ENCODE data around the gene RPS6KA2.

Gene RPS6KA2

DNA sequence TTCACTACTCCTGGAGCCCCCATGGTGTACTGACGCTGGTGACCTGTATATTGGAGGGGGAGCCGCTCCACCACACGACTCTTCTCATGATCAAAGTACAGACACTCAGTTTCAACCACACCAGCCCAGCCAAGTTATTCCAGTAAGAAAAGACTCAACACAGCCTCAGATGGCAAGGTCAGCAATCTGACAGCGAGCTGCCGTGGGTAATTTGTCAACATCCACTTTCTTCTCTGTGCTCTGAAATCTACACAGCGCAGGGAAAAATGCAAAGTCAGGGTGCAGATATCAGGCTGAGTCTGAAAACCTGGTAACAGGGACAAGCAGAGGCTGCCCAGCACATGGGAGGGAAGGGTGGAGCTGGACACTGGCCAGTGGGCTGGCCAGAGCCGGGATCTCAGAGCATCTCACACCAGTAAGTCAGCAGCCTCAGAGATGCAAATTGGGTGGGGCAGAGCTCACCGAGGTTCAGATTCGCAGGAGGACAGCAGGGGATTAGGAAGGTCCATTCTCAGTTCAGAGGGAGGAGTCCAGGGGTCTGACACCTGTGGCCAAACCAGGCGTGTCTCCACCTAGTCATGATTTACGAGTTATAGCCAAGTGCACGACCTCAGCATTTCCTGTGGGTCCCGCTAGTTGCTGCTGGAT lies 44.5 kb upstream of the RPS6KA2 start:
- peak; percentile 32 for DNase-seq (ENCODE audit: low read depth)
- TF ChIP-seq, protein P1, sequence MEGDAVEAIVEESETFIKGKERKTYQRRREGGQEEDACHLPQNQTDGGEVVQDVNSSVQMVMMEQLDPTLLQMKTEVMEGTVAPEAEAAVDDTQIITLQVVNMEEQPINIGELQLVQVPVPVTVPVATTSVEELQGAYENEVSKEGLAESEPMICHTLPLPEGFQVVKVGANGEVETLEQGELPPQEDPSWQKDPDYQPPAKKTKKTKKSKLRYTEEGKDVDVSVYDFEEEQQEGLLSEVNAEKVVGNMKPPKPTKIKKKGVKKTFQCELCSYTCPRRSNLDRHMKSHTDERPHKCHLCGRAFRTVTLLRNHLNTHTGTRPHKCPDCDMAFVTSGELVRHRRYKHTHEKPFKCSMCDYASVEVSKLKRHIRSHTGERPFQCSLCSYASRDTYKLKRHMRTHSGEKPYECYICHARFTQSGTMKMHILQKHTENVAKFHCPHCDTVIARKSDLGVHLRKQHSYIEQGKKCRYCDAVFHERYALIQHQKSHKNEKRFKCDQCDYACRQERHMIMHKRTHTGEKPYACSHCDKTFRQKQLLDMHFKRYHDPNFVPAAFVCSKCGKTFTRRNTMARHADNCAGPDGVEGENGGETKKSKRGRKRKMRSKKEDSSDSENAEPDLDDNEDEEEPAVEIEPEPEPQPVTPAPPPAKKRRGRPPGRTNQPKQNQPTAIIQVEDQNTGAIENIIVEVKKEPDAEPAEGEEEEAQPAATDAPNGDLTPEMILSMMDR (conservative IDR thresholded peaks at IDR 0.05; ENCODE audit: control insufficient read depth, insufficient read depth, low read depth, low read length): no peak
- H3K4me3 ChIP-seq (ENCODE audit: control insufficient read depth, low read depth, low read length): no peak overlapping the region

DNA sequence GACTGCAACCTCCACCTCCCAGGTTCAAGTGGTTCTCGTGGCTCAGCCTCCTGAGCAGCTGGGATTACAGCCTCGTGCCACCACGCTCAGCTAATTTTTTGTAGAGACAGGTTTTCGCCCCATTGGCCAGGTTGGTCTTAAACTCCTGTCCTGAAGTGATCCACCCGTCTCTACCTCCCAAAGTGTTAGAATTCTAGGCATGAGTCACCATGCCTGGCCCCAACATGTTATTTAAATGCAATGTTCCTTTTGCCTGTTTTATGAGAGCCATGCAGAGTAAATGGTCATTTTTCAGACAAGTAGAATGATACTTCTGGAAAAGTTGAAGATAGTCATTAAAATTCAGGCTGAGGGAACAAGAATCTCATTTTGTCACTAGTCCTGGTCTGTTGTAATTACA lies 43.8 kb upstream of the RPS6KA2 start:
- peak; percentile 5 for DNase-seq (ENCODE audit: low read depth)
- TF ChIP-seq, protein P1 (conservative IDR thresholded peaks at IDR 0.05; ENCODE audit: control insufficient read depth, insufficient read depth, low read depth, low read length): no peak
- H3K4me3 ChIP-seq (ENCODE audit: control insufficient read depth, low read depth, low read length): no peak overlapping the region

DNA sequence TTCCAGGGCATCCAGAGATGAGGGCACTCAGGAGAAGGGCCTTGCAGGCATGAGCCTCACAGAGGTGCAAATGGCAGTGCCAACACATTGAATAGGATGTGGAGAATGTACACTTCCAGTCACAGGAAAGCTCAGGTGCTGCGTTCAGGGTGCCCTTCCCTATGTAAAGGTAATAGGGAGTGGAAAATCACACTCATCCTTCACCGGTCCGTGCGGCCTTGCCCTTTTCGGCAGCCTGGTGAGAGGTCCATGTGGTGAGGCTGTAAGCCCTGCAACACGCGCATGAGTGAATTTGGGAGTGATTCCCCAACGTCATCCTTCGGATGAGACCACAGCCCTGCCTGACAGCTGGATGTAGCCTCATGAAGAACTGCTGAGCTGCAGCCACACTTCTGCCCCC lies 43.0 kb upstream of the RPS6KA2 start:
- TF ChIP-seq, protein P1 (conservative IDR thresholded peaks at IDR 0.05; ENCODE audit: control insufficient read depth, insufficient read depth, low read depth, low read length): no peak
- DNase-seq (ENCODE audit: low read depth): no peak
- no peak overlapping the region for H3K4me3 ChIP-seq (ENCODE audit: control insufficient read depth, low read depth, low read length)

DNA sequence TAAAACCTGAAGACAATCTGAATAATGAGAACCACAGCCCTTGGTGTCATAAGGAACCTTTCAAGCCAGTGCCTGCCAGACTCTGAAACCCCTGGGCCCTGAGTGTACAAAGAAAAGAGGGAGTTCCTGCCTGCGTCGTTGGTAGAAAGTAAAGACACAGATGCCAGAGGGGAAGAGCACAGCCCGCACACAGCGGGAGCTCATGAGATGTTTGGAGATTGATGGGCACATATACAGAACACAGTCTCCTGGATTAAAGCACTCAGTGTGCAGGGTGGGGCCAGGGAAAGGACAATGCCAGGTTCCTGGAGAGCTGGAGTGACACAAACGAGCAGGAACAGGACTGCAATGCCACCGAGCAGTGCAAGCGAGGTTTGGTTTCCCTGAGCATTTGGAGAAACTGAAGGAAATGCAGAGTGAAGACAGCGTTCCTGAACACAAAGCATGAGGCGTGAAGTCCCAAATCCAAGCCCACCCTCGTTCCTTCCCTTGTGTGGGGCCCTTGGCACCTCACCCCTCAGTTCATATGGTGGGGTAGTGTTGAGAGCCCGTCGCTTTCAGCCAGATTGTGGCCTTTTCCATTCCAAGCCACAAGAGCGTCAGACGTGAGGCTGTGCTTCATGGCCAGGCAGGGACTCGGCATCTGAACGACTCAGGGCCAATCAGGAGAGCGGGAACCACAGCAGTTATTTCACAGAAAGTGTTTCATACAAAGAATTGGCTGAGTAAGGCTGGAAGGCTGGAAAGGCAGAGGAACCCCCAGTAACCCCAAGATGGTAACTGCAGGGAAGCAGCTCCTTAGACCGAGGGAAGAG lies 41.0 kb upstream of the RPS6KA2 start:
- TF ChIP-seq, protein P1 (conservative IDR thresholded peaks at IDR 0.05; ENCODE audit: control insufficient read depth, insufficient read depth, low read depth, low read length): no peak
- no peak for DNase-seq (ENCODE audit: low read depth)
- H3K4me3 ChIP-seq (ENCODE audit: control insufficient read depth, low read depth, low read length): no peak overlapping the region

DNA sequence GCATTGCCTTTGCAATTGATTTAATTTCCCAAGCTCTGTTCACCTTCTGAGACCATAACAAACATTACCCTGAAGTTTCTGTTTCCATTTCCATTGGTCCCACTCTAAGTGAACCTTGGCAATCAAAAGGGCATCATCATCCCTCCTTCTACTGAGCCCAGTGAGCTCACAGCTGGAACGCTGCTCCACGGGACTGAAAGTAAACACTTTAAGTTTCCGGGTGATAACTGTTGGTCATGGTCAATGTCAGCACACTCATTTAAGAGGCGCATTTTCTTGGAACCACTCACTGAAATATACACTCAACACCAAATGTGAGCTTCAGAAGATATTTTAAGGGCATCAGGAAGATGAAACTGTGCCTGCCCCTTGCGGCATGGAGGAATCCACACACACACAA lies 37.1 kb upstream of the RPS6KA2 start:
- DNase-seq (ENCODE audit: low read depth): no peak
- TF ChIP-seq, protein P1 (conservative IDR thresholded peaks at IDR 0.05; ENCODE audit: control insufficient read depth, insufficient read depth, low read depth, low read length): no peak

DNA sequence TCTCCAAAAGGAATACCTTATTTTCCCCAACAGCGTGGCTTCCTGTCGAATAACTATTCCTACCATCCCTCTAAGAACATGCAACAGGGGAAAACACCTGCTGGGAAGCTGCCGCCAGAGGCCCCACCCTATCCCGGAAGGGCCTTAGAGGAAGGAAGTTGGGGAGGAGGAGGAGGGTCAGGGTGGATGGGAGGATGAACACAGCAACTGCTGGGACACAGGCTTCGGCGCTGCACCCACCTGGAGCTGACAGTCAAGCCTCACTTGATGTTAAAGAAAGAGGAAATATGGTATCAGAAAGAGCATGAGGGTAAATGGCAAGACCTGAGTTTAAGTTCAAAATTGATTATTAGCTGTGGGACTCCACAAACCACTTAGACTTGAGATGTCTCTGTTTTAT lies 36.5 kb upstream of the RPS6KA2 start:
- TF ChIP-seq, protein P1 (conservative IDR thresholded peaks at IDR 0.05; ENCODE audit: control insufficient read depth, insufficient read depth, low read depth, low read length): no peak
- no peak overlapping the region for H3K4me3 ChIP-seq (ENCODE audit: control insufficient read depth, low read depth, low read length)
- no peak for DNase-seq (ENCODE audit: low read depth)

More for the DNA sequence above, 37.1 kb upstream of the RPS6KA2 start:
- no peak overlapping the region for H3K4me3 ChIP-seq (ENCODE audit: control insufficient read depth, low read depth, low read length)

Measured in fibroblast of mammary gland (primary cell).